NB4 (cell line): ENCODE measurements around the gene CARNS1.
"Not testable (repeated sequence)": the region's sequence is repeated elsewhere in the genome, so short reads cannot be mapped to it uniquely, and the experiment has no call there.

Experiments
- DNase-seq: peaks from one replicate; pipeline ENCODE4 v3.0.0; 2010; ENCODE audit warnings: low read depth
- H3K4me3 ChIP-seq: one replicate; pipeline ENCODE4 v1.5.1; 2011; ENCODE audit warnings: mild to moderate bottlenecking, low read depth, low read length, moderate library complexity
- MYC ChIP-seq: IDR thresholded peaks from 2 replicates; pipeline ENCODE4 v1.6.1; 2011; ENCODE audit warnings: low read depth, low read length
- POLR2A ChIP-seq: IDR thresholded peaks from 2 replicates; pipeline ENCODE4 v1.6.1; 2011; ENCODE audit warnings: mild to moderate bottlenecking; ENCODE audit not compliant: insufficient read length; ENCODE audit errors: extremely low read depth
- TF ChIP-seq, protein P1 (sequence below): IDR thresholded peaks from 2 replicates; pipeline ENCODE4 v1.6.1; 2011; ENCODE audit warnings: low read depth, low read length
- TF ChIP-seq, protein P2 (sequence below): IDR thresholded peaks from one replicate; pipeline ENCODE4 v1.5.1; 2012; ENCODE audit warnings: low read depth, low read length

CARNS1 gene

DNA sequence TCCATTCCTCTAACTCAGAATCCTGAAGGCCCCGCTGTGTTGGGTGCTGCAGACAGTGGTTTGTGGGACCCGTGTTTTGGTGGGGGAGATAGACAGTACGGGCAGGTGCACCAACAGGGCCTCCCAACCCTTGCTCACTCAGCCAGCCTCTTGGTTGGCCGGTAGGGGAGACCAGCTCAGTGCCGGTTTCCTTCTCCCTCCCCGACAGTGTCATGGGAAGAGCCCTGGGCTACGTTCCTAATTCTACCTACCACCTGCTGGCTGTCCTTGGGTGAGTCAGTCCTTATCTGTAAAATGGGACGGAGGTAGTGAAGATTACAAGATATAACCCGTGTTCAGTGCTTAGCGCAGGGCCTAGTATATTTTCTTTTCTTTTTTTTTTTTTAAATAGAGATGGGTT, 47.7 kb downstream of the CARNS1 start:
- H3K4me3 ChIP-seq: no peak overlapping the region
- no peak for TF ChIP-seq POLR2A
- DNase-seq: no peak

DNA sequence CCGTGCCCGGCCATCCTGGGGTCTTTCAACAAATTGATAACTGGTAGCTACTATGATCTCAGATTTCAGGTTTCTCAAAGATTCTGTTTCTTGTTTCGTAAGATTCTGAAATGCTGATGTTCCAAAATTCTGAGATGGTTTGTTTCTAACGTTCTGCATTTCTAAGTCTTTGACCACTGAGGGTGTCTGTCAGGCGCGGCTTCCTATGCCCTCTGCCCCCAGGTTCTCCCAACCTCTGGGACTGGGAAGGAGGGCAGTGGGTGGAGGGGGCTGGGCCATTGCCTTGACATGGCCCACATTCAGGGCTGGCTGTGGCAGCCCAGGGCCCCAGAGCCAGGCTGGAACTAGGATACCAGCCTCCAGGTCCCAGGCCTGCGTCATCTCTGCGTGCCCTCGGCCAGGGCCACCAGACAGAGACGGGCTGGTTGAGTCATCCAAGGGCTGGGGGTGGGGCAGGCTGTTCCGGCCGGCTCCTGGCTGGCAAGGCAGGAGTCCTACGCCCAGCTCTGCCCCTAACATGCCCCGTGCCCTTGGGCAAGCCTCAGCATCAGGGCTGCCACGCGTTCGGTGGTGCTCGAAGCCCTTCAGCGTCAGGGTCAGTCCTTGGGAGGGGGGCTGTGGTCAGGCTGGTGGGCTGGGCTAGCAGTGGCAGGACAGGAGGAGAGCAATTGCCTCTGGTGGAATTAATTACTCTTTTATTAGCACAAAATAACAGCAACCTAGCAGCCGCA, 48.4 kb downstream of the CARNS1 start:
- DNase-seq: peak; percentile 90
- H3K4me3 ChIP-seq: peak overlapping the region; percentile 59
- TF ChIP-seq POLR2A: peak; percentile 40
- TF ChIP-seq, protein P1, sequence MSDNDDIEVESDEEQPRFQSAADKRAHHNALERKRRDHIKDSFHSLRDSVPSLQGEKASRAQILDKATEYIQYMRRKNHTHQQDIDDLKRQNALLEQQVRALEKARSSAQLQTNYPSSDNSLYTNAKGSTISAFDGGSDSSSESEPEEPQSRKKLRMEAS: peak; percentile 67
- TF ChIP-seq, protein P2, sequence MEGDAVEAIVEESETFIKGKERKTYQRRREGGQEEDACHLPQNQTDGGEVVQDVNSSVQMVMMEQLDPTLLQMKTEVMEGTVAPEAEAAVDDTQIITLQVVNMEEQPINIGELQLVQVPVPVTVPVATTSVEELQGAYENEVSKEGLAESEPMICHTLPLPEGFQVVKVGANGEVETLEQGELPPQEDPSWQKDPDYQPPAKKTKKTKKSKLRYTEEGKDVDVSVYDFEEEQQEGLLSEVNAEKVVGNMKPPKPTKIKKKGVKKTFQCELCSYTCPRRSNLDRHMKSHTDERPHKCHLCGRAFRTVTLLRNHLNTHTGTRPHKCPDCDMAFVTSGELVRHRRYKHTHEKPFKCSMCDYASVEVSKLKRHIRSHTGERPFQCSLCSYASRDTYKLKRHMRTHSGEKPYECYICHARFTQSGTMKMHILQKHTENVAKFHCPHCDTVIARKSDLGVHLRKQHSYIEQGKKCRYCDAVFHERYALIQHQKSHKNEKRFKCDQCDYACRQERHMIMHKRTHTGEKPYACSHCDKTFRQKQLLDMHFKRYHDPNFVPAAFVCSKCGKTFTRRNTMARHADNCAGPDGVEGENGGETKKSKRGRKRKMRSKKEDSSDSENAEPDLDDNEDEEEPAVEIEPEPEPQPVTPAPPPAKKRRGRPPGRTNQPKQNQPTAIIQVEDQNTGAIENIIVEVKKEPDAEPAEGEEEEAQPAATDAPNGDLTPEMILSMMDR: no peak
- TF ChIP-seq MYC: peak; percentile 79

GRCh38 chr11:67464411-67465188, 49.1 kb downstream of the CARNS1 start:
- DNase-seq: peak; percentile 93

DNA sequence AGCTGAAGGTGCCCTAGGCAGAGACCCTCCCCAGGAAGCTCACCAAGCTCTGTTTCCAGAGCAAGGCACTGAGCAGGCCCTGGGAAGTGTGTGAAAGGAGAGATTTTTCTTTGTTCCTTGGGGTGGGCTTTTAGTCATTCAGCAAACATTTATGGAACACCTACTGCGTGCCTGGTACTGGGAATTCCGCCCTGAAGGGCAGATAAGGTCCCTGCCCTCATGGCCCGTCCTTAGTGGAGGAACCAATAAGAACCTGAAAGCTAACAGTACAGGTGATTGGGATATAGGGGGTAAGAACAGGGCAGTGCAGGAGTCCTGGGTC, 49.7 kb downstream of the CARNS1 start:
- DNase-seq: no peak
- peak overlapping the region; percentile 83 for H3K4me3 ChIP-seq
- TF ChIP-seq POLR2A: no peak
- TF ChIP-seq, protein P2: no peak
- TF ChIP-seq, protein P1: no peak
- no peak for TF ChIP-seq MYC

More at GRCh38 chr11:67464411-67465188, 49.1 kb downstream of the CARNS1 start:
- peak; percentile 85 for TF ChIP-seq POLR2A
- TF ChIP-seq MYC: peak; percentile 47; the same call in 1 of the 2 replicates
- TF ChIP-seq, protein P2: no peak
- TF ChIP-seq, protein P1: peak; percentile 70
- peak overlapping the region; percentile 83 for H3K4me3 ChIP-seq

GRCh38 chr11:67465530-67465929, 50.1 kb downstream of the CARNS1 start:
- H3K4me3 ChIP-seq: peak overlapping the region; percentile 83
- not testable (repeated sequence) for DNase-seq

DNA sequence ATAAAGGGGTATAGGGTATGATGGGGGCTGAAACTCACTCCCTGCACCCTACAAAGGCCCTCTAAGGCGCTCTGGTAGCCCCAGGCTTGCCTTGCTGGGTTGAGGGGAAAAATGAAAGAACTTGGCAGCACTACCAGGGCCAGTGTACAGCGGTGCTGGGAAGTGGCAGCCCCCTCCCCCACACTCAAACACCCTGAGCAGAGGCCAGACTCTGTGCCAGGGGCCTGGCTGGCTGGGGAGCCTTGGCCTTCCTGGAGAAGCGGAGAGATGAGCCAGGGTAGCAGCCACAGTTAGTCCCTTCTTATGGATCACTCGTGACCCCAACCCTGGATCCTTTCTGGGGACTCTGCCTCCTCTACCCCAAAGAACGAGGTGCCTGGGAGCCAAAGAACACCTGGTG, 50.9 kb downstream of the CARNS1 start:
- H3K4me3 ChIP-seq: no peak overlapping the region
- DNase-seq: no peak
- TF ChIP-seq, protein P2: no peak
- no peak for TF ChIP-seq POLR2A
- TF ChIP-seq, protein P1: no peak
- TF ChIP-seq MYC: no peak
